Smooth muscle cell (in vitro differentiated cells): ENCODE measurements around the gene FBXW11. TPM values are rescaled to one million over a fixed set of nuclear protein-coding genes. Genes with fewer than 3 reads are reported as not detected.
A peak's percentile ranks its signal among the peaks of the same experiment; 100 is the strongest.

ENCODE experiments used
- DNase-seq: peaks from one replicate; lab custom pipeline; 2025; ENCODE audit not compliant: unreplicated experiment; lab: John Stamatoyannopoulos, UW
- H2AFZ ChIP-seq: fragments of 200-600 bp; sonication (generic); 2 replicates; pipeline ENCODE4 v1.6.0; 2016; ENCODE audit warnings: antibody characterized with exemption, low read depth, mild to moderate bottlenecking
- H3F3A ChIP-seq: fragments of 200-600 bp; sonication (generic); 2 replicates; pipeline ENCODE4 v1.6.0; 2017; ENCODE audit warnings: antibody characterized with exemption, low read depth
- H3K27ac ChIP-seq: fragments of 200-600 bp; sonication (generic); 2 replicates; pipeline ENCODE4 v1.5.1; 2016; ENCODE audit warnings: low read depth, mild to moderate bottlenecking
- H3K27me3 ChIP-seq: fragments of 200-600 bp; sonication (generic); 2 replicates; pipeline ENCODE4 v1.6.1; 2016; ENCODE audit warnings: low read depth, mild to moderate bottlenecking
- H3K36me3 ChIP-seq: fragments of 200-600 bp; sonication (generic); 2 replicates; pipeline ENCODE4 v1.5.1; 2016; ENCODE audit warnings: low read depth
- H3K4me1 ChIP-seq: fragments of 200-600 bp; sonication (generic); 2 replicates; pipeline ENCODE4 v1.5.1; 2016; ENCODE audit warnings: low read depth
- H3K4me2 ChIP-seq: fragments of 200-600 bp; sonication (generic); 2 replicates; pipeline ENCODE4 v1.6.0; 2016; ENCODE audit warnings: mild to moderate bottlenecking
- H3K4me3 ChIP-seq: fragments of 200-600 bp; sonication (generic); 2 replicates; pipeline ENCODE4 v1.5.1; 2016; ENCODE audit warnings: mild to moderate bottlenecking
- H3K79me2 ChIP-seq: fragments of 200-600 bp; sonication (generic); 2 replicates; pipeline ENCODE4 v1.6.0; 2016; ENCODE audit warnings: low read depth, mild to moderate bottlenecking
- H3K9ac ChIP-seq: fragments of 200-600 bp; sonication (generic); 2 replicates; pipeline ENCODE4 v1.6.0; 2016; ENCODE audit warnings: low read depth
- H3K9me3 ChIP-seq: fragments of 200-600 bp; sonication (generic); replicated peaks from 2 replicates; pipeline ENCODE4 v1.5.1; 2016; ENCODE audit warnings: low read depth
- H4K20me1 ChIP-seq: fragments of 200-600 bp; sonication (generic); 2 replicates; pipeline ENCODE4 v1.6.0; 2016; ENCODE audit warnings: low read depth
- WGBS: methylation state at CpG from one replicate; pipeline ENCODE4 v1.1.7; 2016; ENCODE audit warnings: low lambda C conversion rate; 5-methylcytosine and 5-hydroxymethylcytosine counted together
- polyA plus RNA-seq: library from polyadenylated mRNA; unstranded; fragments of >200 nt; fragmentation: Nextera tagmentation; extraction: Ambion mirVana; gene quantifications from 2 replicates; pipeline ENCODE4 v1.2.1, GENCODE V29; 2016
- total RNA-seq: library from RNA; depleted of rRNA; stranded (reverse); fragments of >200 nt; gene quantifications from 2 replicates; pipeline ENCODE4 v1.2.3, GENCODE V29; 2014
- TF ChIP-seq, protein P1 (sequence below): fragments of 200-600 bp; sonication (generic); IDR thresholded peaks from 2 replicates; pipeline ENCODE4 v1.5.1; 2017; ENCODE audit warnings: borderline replicate concordance, mild to moderate bottlenecking, antibody characterized with exemption; ENCODE audit not compliant: insufficient read depth, poor library complexity, severe bottlenecking

FBXW11 gene
- total and polyA plus RNA-seq, 2 experiments from 2014 or later: 27.4 to 83.7 TPM

- peaks cover 6% of the 10 kb centered on the region for H3K4me1 ChIP-seq
- TF ChIP-seq, protein P1, sequence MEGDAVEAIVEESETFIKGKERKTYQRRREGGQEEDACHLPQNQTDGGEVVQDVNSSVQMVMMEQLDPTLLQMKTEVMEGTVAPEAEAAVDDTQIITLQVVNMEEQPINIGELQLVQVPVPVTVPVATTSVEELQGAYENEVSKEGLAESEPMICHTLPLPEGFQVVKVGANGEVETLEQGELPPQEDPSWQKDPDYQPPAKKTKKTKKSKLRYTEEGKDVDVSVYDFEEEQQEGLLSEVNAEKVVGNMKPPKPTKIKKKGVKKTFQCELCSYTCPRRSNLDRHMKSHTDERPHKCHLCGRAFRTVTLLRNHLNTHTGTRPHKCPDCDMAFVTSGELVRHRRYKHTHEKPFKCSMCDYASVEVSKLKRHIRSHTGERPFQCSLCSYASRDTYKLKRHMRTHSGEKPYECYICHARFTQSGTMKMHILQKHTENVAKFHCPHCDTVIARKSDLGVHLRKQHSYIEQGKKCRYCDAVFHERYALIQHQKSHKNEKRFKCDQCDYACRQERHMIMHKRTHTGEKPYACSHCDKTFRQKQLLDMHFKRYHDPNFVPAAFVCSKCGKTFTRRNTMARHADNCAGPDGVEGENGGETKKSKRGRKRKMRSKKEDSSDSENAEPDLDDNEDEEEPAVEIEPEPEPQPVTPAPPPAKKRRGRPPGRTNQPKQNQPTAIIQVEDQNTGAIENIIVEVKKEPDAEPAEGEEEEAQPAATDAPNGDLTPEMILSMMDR: no peak
- H2AFZ ChIP-seq: no peak overlapping the region
- 93% methylated on average over 4 of the region's 4 CpGs for WGBS
- no peaks in the 10 kb centered on the region for H3K9me3 ChIP-seq
- peaks cover 92% of the 10 kb centered on the region for H3K79me2 ChIP-seq
- H3K4me2 ChIP-seq: no peak overlapping the region
- no peak overlapping the region for H3K4me3 ChIP-seq
- DNase-seq: no peak
- H3K27me3 ChIP-seq: no peaks in the 10 kb centered on the region
- H4K20me1 ChIP-seq: peaks cover 100% of the 10 kb centered on the region
- no peak overlapping the region for H3K27ac ChIP-seq
- no peaks in the 10 kb centered on the region for H3K36me3 ChIP-seq
- H3F3A ChIP-seq: peaks cover 5% of the 10 kb centered on the region
- no peak overlapping the region for H3K9ac ChIP-seq
Observed at GRCh38 chr5:171986772-171987171, 19.7 kb downstream of the FBXW11 start.

- peaks cover 100% of the 10 kb centered on the region for H4K20me1 ChIP-seq
Observed at GRCh38 chr5:171984748-171985419, 21.6 kb downstream of the FBXW11 start.

GRCh38 chr5:171981847-171982246 lies 24.6 kb downstream of the FBXW11 start:
- Histone ChIP-seq H2AFZ (no peak overlapping the region), H3K36me3 (no peaks in the 10 kb centered on the region), H3F3A (peaks cover 5% of the 10 kb centered on the region), H3K79me2 (peaks cover 94% of the 10 kb centered on the region), H3K9me3 (no peaks in the 10 kb centered on the region), H3K9ac (no peak overlapping the region), H3K27ac (no peak overlapping the region), H3K4me2 (no peak overlapping the region), H4K20me1 (peaks cover 100% of the 10 kb centered on the region), H3K4me1 (peaks cover 28% of the 10 kb centered on the region), H3K4me3 (no peak overlapping the region), H3K27me3 (no peaks in the 10 kb centered on the region)
- DNase-seq: no peak
- TF ChIP-seq, protein P1: no peak
- WGBS: 97% methylated on average over 2 of the region's 2 CpGs

More at GRCh38 chr5:171984748-171985419, 21.6 kb downstream of the FBXW11 start:
- 66% methylated on average over 6 of the region's 6 CpGs for WGBS
- Histone ChIP-seq H3K9me3 (no peaks in the 10 kb centered on the region), H3K4me1 (peaks cover 18% of the 10 kb centered on the region), H3K4me3 (no peak overlapping the region), H2AFZ (no peak overlapping the region), H3K36me3 (no peaks in the 10 kb centered on the region), H3F3A (peaks cover 5% of the 10 kb centered on the region), H3K79me2 (peaks cover 92% of the 10 kb centered on the region), H3K9ac (no peak overlapping the region), H3K4me2 (peak overlapping the region; percentile 65), H3K27ac (peak overlapping the region; percentile 57), H3K27me3 (no peaks in the 10 kb centered on the region)
- TF ChIP-seq, protein P1: no peak
- no peak for DNase-seq

DNA sequence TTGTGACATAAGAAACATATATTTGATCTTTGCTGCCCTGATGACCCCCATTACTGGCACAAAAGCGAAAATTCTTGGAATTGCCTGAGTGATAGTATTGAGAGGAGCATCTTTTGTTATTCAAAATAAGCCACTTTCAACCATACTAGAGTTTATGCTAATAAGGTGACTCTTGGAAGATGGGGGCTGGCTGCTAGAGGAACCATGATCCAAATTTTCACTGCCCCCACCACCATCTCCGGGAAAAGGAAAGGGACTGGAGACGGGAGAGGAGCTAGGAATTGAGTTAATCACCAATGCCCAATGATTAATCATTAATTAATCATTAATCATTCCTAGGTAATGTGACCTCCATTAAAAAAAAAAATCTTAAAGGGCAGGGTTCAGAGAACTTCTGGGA lies 25.6 kb downstream of the FBXW11 start:
- Histone ChIP-seq H3K4me1 (peaks cover 28% of the 10 kb centered on the region), H3F3A (peaks cover 5% of the 10 kb centered on the region), H3K9me3 (no peaks in the 10 kb centered on the region), H3K4me3 (no peak overlapping the region), H2AFZ (no peak overlapping the region), H3K27me3 (no peaks in the 10 kb centered on the region), H4K20me1 (peaks cover 100% of the 10 kb centered on the region), H3K27ac (no peak overlapping the region), H3K79me2 (peaks cover 94% of the 10 kb centered on the region), H3K36me3 (no peaks in the 10 kb centered on the region), H3K4me2 (no peak overlapping the region), H3K9ac (no peak overlapping the region)
- WGBS: 55% methylated on average over 3 of the region's 3 CpGs
- TF ChIP-seq, protein P1: no peak
- no peak for DNase-seq
